Measurements from ENCODE around the gene JARID2.

Gene JARID2

DNA sequence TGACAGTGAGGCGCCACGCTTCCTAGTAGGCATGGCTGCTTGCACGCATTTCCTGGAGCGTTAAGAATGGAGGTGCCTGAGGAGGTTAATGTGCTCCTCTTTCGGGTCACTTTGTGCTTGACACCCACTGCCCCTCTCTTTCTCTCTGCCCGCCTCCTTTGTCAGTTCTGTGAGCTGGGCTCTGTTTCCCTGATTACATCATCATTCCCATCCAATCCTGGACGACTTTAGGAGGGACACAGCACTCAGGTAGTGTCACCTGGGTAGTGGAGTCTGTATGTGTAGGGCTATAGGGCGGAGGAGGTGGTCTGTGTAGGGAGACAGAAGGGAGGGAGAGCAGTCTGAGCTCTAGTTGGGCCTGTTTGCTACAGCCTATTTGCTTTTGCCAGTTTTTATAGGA lies 136.8 kb downstream of the JARID2 start:
- DNase-seq, result no peak

DNA sequence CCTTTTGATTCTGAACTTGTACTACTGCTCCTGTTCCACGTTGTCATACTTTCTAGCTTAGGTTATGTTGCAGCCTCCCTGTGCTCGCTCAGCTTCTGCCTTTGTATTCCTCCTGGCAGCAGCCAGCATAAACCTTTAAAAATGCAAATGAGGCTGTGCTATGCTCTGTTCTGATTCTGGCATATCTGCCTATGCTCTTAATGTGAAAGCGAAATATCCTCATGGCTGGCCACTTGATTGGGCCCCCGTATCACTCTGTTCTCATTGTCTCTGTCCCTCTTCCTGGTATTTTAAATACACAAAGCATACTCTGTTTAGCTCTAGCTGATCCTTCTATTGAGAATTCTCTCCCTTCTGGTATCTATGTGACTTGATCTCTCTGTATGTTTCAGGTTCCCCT lies 139.0 kb downstream of the JARID2 start:
- DNase-seq, result no peak

DNA sequence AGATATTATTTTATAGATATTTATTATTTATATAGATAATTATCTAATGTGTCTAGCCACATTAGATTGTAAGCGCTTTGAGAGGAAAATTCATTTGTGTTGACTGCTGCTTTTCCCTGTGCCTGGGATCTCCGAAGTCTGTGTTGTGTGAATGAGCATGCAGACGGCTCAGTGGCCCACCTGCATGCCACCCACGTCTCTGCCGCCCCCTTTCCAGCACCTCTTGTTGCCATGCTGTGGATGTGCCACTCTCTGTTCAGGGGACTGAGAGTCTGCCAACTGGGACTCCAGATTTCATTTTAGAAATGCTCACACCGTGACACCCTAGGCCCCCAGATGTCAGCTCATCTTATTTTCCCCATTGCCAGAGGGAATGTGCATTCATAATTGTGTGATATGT lies 139.7 kb downstream of the JARID2 start:
- no peak for DNase-seq

DNA sequence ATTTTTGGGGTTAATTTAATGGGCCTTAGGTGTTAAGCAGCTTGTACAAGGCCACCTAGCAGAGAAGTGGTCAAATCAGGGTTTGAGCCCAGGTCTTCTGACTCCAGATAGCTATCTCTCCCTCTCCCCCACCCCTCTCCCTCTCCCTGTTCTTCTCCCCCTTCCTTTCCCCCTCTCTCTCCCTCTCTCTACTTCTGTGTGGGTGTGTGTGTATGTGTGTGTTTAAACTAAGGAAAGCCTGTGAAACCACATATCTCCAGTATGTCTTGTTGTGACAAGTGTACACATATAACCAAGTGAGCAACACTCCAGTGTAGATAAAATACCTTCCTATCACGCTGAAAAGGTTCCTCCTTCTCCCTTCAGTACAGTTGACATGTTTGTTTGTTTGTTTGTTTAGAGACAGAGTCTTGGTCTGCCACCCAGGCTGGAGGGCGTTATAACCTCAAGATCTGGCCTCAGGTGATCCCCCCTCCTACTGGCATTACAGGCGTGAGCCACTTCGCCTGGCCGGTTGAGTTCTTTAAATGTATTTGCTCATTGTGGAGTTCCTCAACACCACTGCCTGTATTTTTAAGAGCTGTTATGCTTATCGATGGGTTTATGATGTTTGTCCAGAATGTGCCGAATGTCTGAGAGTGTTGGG lies 140.4 kb downstream of the JARID2 start:
- DNase-seq, result no peak

DNA sequence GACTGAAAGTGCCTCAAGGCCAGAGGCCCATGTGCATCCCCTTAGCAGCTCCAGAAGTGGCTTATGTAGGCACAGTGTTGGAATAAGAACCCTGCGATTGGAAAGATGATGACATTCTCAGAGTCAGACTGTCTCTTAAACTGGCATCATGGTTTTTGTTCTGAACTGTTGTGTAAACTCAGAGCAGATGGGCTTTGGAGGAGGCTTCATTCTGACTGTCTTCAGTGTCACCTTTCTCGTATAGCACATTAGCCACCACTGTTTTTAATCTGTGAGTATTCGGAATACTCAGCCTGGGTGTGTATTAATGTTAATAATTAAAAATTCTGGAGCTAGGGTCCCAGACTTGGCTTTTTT lies 140.9 kb downstream of the JARID2 start:
- no peak for DNase-seq

DNA sequence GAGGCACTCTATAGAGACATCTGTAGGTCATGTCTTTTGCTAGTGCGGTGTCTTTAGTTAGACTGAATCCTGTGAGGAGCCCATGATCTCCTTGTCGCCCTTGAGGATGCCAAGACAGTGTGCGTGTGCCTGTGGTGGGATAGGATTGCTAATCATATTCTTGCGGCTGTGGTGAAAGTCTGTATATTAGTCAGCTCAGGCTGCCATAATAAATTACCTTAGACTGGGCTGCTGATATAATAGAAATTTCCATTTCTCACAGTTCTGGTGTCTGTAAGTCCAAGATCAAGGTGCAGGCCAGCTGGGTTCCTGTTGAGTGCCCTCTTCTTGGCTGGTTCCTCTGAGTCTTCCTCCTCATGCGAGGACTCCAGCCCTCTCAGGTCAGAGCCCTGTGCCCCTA lies 141.2 kb downstream of the JARID2 start:
- no peak for DNase-seq

DNA sequence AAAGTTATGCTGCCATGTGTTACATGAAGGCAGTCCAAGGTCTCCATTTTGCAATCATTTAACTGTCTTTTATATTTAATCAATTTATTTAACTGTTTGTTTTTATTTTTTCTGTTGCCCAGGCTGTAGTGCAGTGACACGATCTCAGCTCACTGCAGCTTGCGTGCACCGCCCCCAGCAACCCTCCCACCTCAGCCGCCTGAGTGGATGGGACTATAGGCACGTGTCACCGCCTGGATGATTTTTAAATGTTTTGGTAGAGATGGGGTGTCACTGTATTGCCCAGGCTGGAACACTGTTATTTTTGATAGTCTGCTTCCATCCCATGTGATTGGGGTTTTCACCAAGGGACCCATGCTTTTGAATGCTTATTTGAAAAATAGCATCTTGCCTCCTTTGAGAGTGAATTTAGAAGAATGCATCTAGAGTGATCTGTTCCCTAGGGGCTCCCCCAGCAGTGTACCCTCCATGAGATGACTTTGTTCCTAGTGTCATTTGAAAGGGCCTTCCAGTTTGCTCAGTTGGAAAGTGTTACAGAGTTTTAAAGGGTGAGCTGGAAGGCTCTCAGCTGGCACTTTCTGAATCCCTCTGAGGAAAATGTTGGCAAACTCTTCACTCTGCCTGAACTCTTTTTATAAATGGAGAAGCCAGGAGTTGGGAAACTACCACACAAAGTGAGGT lies 143.4 kb downstream of the JARID2 start:
- DNase-seq, result no peak

DNA sequence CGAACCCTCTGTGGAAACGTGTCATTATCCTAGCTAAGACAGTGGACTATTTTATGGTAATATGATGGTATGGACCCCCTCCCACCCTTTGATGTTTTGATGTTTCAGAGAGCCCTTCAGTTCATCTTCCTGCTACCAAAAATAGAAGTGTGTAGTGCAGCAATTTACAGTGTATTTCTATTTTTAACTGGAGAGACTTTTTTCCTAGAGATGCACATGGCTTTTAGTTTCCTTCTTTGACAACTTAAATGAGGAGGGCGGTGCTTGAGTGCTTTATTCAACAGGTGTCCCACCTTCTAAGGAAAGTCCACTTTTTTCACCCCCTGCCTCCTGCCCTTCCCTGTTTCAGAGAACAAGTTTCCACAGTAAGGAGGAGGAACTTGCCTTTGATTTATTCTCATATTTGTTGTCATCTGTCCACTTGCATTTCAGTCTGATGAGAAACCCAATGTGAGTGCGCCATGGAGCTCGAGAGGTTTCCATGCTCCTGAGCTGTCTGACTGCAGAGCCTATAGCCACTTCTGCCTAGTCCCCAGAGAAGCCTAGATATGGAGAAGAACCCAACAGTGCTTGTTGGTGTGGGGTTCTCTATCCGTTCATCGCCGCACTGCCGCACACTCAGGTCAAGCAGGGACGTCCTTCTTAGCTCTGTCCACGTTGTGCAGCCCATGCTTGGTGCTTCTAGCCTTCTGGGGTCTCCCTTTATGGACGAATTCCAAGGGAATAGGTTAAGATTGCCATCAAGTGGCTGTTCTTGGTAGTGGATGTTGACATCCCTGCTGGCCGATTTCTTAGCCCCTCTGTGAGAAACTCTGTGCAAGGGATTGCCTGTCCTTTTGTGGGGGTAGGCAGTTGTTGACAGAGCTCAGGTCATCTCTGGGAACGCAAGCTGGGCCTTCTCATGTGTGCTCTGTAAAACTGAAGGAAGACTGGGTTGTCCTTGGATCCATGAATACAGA lies 144.2 kb downstream of the JARID2 start:
- no peak for DNase-seq

DNA sequence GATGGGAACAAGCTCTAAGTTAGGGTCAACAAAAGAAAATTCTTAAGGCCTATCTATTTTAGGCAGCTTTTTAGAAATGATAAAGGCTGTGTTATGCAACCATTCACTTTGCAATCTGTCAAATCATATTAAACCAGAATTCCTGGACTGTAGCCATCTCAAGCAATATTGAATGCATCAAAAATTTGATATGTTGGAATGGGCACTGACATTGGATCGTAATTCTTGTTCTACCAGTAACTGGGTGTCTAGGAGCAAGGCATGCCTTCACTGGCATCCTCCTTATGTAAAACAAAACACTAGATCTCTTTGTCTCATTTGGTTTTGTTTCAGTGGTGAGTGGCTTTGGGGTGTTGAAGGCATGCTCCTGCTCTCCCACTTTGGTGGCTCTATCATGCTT lies 145.6 kb downstream of the JARID2 start:
- DNase-seq, result no peak

DNA sequence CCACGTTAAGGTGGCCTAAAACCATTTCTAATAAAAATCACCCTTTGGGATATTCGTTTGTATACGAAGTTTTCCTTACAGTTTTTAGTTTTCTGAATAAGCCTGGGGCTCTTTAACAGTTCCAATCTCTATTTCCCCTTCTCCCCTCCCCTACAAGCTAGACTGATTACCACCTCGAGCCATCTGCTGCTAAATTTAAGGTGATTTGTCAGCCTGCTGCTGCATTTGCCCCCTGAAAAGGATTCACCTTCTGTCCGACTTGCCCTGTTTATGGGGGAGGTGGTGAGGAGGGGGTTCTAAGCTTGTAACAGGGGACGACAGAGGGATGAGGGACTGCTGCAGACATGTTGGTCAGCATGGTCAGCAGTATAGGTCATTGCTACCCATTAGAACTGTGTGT lies 146.3 kb downstream of the JARID2 start:
- DNase-seq, result no peak

DNA sequence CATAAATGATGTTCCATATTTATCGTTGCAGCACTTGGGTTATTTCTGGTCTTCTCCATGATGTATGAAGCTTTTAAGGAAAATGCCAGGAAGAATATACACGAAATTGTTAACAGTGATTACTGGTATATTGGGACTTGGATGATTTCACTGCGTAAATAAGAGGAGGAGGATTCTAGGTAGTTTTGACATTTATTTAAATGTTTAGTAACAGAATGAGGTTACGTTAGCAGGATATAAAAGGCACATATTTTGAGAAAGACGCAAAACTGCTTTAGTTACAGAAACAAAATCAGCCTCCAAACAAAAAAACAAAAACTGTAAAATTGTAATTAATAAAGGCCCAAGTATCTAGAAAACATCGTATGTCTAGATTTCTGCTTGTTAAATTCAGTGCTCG lies 147.7 kb downstream of the JARID2 start:
- no peak for DNase-seq

DNA sequence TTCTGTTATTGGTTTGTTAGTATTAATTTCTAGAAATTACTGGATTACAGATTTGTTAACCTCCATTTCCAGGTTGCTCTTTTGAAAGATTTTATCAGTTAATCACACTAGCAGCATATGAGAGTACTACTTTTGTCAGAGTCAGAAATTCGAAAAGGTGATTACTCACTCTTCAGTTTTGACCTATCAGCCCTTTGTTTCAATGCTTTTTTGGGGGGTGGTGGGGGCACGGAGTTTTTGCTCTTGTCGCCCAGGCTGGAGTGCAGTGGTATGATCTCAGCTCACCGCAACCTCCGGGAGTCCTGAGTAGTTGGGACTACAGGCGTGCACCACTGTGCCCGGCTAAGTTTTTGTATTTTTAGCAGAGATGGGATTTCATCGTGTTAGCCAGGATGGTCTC lies 149.2 kb downstream of the JARID2 start:
- DNase-seq, result no peak

DNA sequence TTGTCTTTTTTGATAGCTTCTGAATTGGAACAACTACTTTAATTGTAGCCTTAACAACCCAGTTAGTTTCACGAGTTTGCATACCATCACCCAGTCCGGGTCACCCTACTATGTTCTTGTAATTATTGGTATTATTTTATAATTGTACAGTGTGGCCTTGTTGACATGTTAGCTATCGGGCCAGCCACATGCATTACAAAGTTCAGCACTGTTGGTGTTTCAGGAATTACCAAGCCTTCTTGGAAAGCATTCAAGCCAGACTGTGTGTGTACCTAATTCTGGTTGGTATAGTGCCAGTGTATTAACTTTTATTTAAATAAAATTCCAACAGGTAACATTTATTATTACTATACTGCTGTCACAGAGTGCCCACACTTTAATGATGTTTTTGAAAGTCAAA lies 150.9 kb downstream of the JARID2 start:
- DNase-seq, result no peak

DNA sequence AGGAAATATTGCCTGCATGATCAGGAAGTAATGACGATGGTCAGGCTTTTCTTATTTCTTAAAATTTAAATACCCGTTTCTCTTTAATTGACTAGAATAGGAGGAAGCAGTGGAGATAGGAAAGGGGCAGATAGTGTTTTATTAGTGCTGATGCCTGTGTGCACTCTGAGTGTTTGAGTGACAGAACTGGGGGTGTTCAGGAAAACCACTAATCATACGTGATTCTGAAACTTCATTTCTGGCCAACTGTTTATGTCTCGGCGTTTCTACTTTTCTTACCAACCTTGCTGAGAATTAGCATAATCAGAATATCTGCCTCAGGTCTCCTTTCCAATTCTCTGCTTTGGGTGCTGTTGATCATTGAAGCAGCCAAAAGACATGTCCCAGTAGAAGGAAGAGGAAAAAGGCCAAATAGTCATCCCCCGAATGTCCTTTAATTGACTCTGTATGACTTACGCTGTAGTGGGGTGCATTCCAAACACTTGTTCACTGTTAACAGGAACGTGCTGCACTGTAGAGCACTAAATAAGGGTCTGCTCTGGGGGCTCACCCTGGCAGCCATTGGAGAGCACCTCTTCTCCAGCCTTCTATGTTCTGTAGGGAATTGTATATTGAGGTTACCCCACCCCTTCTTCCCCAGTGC lies 152.9 kb downstream of the JARID2 start:
- DNase-seq, result no peak

DNA sequence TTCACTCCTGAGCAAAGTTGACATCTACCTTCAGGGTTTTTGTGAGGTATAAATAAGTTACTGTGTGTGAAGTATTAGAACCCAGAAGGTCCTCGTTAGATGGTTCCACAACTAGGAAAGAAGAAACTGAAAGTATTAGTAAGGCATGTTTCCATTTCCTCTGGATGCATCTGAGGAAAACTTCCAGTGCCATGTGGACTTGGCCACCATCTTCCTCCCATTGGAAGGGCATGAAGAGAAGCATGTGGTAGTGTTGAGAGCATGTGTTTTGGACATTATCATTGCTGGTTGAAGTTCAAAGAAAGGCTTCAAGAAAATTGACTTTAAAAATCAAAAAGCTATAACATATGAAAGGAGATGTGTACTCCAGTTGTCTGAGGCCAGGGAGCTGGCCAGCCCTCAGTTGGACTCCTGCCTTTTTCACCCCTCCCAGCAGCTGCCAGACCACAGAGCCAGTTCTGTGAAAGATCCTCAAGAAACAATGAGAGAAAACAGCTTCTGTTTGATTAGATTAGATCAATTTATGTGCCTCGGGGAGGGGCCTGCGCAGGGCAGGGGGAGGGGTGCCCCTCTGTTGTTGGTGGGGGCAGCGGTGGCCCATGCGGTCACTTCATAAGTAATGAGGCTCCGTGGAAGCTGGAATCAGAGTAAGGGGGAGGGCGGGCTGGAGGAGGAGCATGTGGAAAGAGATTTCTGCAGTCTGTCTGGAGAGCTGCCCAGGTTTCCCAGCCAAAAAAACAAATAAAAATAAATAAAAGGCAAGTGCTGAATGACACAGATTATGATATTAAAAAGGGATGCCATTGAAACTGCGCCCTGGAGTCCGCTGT lies 154.0 kb downstream of the JARID2 start:
- DNase-seq, result no peak

DNA sequence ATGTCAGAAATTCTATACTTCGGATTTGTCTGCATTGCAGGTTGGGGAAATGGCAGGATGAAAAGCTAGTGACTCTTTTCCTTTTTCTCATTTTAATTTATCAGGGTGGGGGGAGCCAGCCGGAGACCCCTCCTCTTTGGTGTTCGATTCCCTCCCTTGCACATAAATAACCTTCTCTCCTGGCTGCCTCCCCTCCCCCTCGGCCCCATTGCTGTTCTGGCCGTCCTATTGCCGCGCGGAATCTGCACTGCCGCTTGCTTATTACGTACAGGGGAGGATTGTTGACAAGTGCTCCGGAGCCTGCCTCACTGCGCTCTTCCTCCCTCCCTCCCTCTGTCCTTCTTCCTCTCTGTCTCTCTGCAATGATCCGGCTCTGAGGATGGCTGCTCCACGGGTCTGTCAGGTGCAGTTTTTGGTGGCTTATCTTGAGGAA lies 154.7 kb downstream of the JARID2 start:
- no peak for DNase-seq

DNA sequence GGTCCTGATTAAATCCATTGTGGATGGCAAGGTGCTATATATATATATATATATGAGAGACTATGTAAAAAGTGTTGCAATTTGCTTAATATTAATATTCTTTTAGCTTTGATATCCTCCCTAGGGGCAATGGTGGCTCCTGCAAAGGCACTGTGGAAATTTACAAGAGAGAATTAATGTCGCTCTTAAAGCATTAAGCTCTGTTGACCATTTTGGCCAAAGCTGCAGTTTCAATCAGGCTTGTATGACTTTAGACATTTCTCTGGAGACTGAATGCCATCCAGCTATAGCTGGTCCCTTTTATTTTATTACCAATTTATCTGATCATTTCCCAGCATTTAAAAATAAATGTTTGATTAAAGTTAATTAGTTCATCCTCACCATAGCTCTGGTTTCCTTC lies 155.3 kb downstream of the JARID2 start:
- DNase-seq, result no peak

DNA sequence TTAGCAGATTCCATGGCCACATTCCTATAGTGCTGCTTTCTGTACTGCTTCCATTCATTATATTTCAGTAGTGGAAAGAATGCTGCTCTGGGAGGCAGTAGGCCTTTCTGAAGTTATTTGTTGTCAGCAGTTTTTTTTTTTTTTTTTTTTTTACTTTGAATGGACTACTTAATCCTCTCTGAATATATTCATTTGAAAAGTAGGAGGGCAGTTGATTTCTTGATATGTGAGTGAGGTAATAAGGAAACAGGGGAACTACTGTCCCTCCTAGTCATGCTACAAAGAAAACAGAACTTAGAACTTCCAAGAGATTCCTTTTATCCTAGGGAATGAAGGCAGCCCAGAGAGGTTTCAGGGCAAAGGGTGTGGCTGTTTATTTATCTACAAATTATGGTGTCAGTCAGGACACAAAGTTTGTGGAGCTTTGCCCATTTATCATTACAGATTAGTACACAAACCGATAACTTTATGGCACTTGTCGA lies 155.9 kb downstream of the JARID2 start:
- no peak for DNase-seq

DNA sequence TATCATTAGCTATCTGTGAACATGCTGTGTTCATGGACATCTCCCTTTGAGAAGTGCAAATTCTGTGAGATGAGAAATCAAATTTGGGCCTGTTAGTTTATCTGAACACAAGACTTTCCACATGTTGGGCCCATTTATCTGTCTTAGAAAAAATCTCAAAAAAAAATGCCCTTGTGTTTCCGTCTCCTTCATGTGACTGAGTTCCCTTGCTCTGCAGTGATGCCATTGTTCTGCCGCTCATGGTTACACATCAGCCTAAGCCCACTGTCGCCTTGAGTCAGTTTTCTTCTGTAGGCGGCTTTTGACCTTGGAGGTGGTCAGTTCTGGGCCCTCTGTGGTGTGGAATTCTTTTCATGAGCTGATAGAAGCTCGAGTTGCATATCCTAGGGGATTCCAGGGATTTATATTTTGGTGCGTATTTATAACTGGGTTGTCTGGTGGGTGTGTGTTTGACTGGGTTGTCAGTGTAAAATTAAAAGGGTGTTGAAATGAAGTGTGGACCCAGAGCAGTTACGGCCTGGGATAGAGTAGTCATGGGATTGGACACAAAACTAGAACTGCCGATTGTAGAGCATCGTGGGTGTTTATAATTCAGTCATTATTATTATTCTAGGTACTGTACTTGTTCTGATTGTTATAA lies 156.7 kb downstream of the JARID2 start:
- DNase-seq, result no peak

DNA sequence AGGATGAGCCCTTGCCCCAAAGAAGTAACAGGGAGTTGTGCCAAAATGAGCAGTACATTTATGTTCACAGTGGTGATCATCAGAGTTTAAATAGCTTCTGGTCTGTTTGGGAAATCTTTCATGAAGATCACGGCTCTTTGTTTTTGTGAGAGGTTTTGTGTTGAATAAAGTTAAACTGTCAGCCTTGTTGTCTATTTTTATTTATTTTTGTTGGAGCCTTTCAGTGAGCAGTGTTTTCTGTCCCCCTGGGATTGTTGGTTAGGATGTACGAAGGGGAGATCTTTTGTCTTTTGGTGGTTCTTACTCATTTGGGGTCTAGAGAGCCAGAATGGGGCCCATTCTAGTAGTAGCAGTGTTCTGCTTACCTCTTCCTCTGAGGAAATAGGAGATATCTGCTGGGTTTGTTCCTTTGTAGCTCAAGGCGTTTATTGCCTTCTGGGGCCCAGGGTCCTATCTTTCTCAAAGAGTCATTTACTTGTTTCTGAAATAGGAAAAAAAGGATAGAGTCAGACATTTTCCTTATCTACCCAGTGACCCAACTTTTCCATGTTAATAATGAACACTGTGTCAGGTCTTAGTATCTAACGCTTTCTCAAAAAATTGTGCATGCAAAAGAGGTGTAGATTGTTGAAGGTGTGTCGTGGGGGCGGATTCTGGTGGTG lies 157.4 kb downstream of the JARID2 start:
- DNase-seq, result no peak

DNA sequence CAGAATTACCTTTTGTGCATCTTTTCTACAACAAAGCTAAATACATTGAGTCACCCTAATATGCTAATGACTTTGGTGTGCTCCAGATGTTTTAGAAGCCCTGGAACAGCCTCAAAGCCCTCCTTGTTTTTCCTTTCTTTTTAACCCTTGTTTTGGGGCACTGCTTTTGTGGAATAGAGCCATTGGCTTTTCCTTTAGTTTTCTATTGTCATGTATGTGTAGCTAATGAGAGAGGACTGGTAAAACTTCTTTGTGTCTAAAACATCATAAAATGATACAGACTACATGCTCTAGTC lies 158.8 kb downstream of the JARID2 start:
- DNase-seq, result no peak

Measured in activated CD4-positive, alpha-beta T cell treated with anti-CD3 and anti-CD28 coated beads for 1 hour (primary cell).